NCI-H2227 treated with DMSO at 0.1 percent for 48 hours (cell line): ENCODE results near the gene GPR179.
A peak's percentile ranks its signal among the peaks of the same experiment; 100 is the strongest.
"Not testable (repeated sequence)": the region's sequence is repeated elsewhere in the genome, so short reads cannot be mapped to it uniquely, and the experiment has no call there.

ENCODE experiments used
- DNase-seq: peaks from one replicate; lab custom pipeline; 2025; lab: John Stamatoyannopoulos, UW

Gene GPR179

GRCh38 chr17:38322156-38322779 lies 21.5 kb downstream of the GPR179 start:
- DNase-seq = peak; percentile 46

DNA sequence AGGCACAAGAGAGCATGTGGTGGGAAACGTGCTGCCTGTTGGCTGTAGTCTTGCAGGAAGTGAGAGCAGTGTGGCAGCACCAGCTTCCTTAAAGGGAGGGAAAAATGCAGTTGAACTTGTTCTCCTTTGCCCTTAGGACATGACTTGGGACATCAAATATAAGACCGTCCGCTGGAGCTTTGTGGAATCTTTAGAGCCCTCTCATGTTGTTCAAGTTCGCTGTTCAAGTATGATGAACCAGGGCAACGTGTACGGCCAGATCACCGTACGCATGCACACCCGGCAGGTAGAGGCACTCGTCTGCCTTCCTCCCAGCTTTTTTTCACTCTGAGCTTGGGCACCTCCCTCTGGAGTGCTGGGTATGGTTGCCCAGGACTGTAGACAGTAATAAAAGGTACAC lies 23.3 kb downstream of the GPR179 start:
- no peak for DNase-seq

DNA sequence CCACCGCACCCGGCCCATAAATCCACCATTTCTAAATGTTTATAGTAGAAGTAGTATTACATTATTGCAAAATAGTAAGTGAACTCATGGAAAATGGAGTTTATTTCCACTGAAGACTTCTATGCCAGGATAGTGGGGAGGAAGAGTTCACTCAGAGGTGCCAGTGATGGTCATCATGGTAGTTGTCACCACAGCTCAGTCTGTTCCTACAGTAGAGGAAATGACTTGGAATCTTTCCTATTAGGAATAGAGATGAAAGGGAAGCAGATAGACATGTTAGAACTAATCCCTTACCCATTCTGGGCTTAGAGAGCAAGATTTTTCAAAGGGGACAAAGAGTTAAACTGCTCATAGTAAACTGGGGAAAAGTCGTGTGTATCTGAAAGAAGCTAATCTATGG lies 26.7 kb downstream of the GPR179 start:
- DNase-seq = no peak

DNA sequence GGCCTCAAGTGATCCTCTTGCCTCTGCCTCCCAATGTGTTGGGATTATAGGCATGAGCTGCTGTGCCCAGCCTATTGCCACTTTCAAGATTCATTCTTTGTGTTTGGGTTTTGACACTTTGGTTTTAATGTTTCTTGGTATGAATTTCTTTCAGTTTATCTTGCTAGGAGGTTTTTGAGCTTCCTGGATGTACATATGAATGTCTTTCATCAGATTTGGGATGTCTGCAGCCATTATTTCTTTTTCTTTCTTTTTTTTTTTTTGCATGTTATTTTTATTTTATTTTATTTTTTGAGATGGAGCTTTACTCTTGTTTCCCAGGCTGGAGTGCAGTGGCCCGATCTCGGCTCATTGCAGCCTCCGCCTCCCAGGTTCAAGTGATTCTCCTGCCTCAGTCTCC lies 28.3 kb downstream of the GPR179 start:
- DNase-seq = no peak

- peak; percentile 97 for DNase-seq
Measured at GRCh38 chr17:38296834-38297517, 46.8 kb downstream of the GPR179 start, which contains the start of gene MRPL45. Gene MRPL45 (plus strand): TSS chr17:38297168. CDS start chr17:38297184, 16 bp downstream.

DNA sequence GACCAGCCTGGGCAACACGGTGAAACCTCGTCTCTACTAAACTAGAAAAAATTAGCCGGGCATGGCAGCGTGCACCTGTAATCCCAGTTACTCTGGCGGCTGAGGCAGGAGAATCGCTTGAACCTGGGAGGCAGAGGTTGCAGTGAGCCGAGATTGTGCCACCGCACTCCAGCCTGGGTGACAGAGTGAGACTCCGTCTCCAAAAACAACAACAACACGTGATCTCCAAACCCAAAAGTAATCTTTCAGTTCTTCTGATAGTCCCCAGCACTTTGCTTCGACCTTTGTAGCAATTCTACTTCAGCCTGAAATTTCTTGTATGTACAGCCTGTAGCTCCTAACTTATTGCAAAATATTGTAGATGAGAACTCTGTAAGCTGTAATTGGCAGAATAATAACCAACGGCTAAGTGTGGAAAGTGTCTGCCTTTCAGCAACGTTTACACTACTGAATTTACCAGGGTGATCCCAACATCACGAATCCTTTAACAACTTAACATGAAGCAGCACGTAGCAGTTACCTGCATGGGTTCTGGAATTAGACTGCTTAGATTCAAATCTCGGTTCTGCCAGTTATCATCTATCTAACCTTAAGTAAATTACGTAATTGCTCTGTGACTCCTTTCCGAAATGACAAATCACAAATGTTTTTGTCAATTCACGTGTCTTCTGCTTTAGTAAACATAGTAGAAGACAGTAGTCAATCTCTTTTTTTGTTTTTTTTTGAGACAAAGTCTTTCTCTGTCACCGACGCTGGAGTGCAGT lies 48.0 kb downstream of the GPR179 start:
- DNase-seq = not testable (repeated sequence)

GRCh38 chr17:38289760-38290159 lies 54.0 kb downstream of the GPR179 start:
- DNase-seq = not testable (repeated sequence)

GRCh38 chr17:38288217-38288827 lies 55.4 kb downstream of the GPR179 start:
- DNase-seq = not testable (repeated sequence)

DNA sequence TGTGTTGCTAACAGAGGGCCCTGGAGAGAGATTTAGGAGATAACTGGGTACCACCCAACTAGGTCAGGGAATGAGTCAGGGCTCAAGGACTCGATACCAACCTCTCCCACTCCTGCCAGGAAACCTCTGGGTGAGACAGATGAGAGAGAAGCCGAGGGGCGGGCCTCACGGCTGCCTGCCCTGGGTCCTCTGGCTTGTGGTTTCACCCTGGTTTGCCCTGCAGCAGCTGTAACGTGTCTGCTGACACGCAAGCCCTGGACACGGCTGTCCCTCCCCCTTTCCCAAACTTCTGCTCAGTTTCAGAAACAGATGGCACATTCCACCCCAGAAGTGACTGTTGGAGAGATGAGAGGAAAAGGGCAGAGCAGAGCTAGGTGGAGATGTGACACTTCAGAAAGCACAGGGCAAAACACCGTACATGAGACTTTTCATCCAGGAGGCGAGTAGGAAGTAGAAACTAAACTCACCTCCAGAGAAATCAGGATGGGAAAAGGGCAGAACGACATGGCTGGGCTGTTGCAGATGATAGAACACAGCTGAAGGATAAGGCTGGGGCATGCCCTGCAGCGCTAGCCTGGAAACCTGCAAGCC lies 57.2 kb downstream of the GPR179 start:
- DNase-seq = not testable (repeated sequence)

DNA sequence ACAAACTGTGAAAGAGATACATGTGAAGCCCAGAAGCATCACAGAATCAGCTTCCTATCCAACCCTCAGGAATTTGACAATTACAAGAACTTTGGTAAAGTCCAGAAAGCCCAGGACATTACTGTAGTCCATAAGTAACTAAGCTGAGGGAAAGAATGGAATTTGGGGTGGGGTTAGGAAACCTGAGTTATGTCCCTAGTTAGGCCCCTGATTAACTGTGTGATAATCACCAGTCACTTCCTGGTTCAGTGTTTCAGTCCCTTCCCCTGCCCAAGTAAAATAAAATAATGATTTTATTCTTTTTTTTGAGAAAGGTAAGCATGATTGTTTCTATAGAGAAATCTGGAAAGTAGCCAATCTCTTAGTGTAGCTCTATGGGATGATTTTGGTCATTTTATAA lies 57.8 kb downstream of the GPR179 start:
- not testable (repeated sequence) for DNase-seq
